GM03348 (cell line): ENCODE results near the gene C16orf95.
A peak's percentile ranks its signal among the peaks of the same experiment; 100 is the strongest.

Experiments used
- DNase-seq: peaks from one replicate; pipeline ENCODE4 v3.0.0; 2012; ENCODE audit warnings: low spot score

C16orf95 gene

GRCh38 chr16:87332150-87332549 lies 15.0 kb upstream of the C16orf95 start:
- DNase-seq: no peak

GRCh38 chr16:87331241-87331801 lies 14.1 kb upstream of the C16orf95 start:
- DNase-seq: no peak

GRCh38 chr16:87330646-87331045 lies 13.5 kb upstream of the C16orf95 start:
- no peak for DNase-seq

- no peak for DNase-seq
These were observed 13.0 kb upstream of the C16orf95 start for GRCh38 chr16:87330257-87330624.

GRCh38 chr16:87329436-87330256 lies 12.5 kb upstream of the C16orf95 start:
- no peak for DNase-seq

GRCh38 chr16:87328846-87329245 lies 11.7 kb upstream of the C16orf95 start:
- no peak for DNase-seq

GRCh38 chr16:87327798-87328495 lies 10.8 kb upstream of the C16orf95 start:
- no peak for DNase-seq

- no peak for DNase-seq
These were observed 9.0 kb upstream of the C16orf95 start for GRCh38 chr16:87326151-87326571.

- DNase-seq: peak; percentile 44
These were observed 8.2 kb upstream of the C16orf95 start for GRCh38 chr16:87325423-87325858.

GRCh38 chr16:87324411-87325275 lies 7.5 kb upstream of the C16orf95 start:
- peak; percentile 73 for DNase-seq

GRCh38 chr16:87323727-87324410 lies 6.7 kb upstream of the C16orf95 start:
- DNase-seq: no peak

- no peak for DNase-seq
These were observed 5.9 kb upstream of the C16orf95 start for GRCh38 chr16:87322833-87323726.

- DNase-seq: no peak
These were observed 5.2 kb upstream of the C16orf95 start for GRCh38 chr16:87322360-87322759.

GRCh38 chr16:87321336-87322107 lies 4.3 kb upstream of the C16orf95 start:
- DNase-seq: no peak

GRCh38 chr16:87320510-87321227 lies 3.5 kb upstream of the C16orf95 start:
- DNase-seq: no peak

GRCh38 chr16:87319997-87320491 lies 2.9 kb upstream of the C16orf95 start:
- DNase-seq: no peak

- no peak for DNase-seq
These were observed 1.8 kb upstream of the C16orf95 start for GRCh38 chr16:87319011-87319410.

GRCh38 chr16:87317750-87318644 lies 805 bp upstream of the C16orf95 start:
- peak; percentile 78 for DNase-seq
